ENCODE results near the gene IQCH.

GRCh38 chr15:67227846-67228245 is 26.7 kb upstream of the IQCH start:
- TF ChIP-seq CTCF (conservative IDR thresholded peaks at IDR 0.05; ENCODE audit: low read depth, low read length) (no peak), POLR2A (IDR thresholded peaks at IDR 0.05; ENCODE audit: low read depth, low read length) (no peak), CHD1 (IDR thresholded peaks at IDR 0.05; ENCODE audit: low read depth, low read length) (no peak)
